Epithelial cell of proximal tubule (primary cell): ENCODE data around the gene ADGRA1. TPM values are rescaled to one million over a fixed set of nuclear protein-coding genes. Genes with fewer than 3 reads are reported as not detected.

Experiments used
- DNase-seq: peaks from one replicate; pipeline ENCODE4 v3.0.0-alpha.2; 2011; ENCODE audit warnings: low read depth
- H3K4me3 ChIP-seq: 2 replicates; pipeline ENCODE4 v1.5.1; 2011; ENCODE audit warnings: low read depth, mild to moderate bottlenecking, low read length
- CTCF ChIP-seq: conservative IDR thresholded peaks from 2 replicates; pipeline ENCODE4 v1.5.1; 2012; ENCODE audit warnings: low read depth, mild to moderate bottlenecking, low read length
- total RNA-seq: library from RNA; depleted of rRNA; stranded (reverse); fragments of >200 nt; gene quantifications from 2 replicates; pipeline ENCODE4 v1.2.3, GENCODE V29; 2015

ADGRA1 gene
- total RNA-seq, 1 donor from 2014 or later = not detected

DNA sequence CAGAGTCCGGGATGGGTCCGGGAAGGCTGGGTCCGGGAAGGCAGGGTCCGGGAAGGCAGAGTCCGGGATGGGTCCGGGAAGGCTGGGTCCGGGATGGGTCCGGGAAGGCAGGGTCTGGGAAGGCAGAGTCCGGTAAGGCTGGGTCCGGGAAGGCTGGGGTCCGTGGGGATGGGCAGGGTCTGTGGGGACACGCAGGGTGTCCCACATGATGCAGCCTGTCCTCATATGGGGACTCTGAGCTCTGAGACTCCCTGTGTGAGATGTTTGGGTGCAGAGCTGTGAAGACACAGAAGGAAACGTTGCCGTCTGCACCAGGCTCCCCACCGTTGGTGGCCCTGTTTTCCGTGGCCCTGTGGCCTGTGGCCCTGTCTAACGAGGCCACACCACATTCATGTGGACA lies 45.7 kb upstream of the ADGRA1 start:
- no peak for TF ChIP-seq CTCF
- DNase-seq = no peak
- no peak overlapping the region for H3K4me3 ChIP-seq

DNA sequence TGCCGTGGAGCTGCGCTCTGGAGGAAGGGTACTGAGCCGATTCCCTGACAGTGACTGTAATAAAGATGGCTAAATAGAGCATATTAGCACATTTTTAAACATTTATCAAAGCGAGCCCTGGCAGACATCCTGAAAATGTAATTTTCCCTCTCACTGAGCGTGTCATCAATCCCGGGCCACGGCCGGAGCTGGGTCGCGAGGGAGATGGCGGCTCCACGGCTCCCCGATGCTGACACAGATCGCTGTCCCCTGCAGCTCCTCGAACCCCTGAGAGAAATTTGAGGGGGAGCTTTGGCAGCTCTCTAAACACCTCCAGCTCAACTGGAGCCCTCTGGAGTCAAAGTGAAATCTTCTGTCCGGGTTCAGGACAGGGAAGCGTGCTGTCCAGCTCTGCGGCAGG lies 44.9 kb upstream of the ADGRA1 start:
- H3K4me3 ChIP-seq = no peak overlapping the region
- TF ChIP-seq CTCF = no peak
- DNase-seq = no peak

GRCh38 chr10:133043541-133044225 lies 44.0 kb upstream of the ADGRA1 start:
- no peak overlapping the region for H3K4me3 ChIP-seq
- no peak for TF ChIP-seq CTCF
- DNase-seq = no peak

DNA sequence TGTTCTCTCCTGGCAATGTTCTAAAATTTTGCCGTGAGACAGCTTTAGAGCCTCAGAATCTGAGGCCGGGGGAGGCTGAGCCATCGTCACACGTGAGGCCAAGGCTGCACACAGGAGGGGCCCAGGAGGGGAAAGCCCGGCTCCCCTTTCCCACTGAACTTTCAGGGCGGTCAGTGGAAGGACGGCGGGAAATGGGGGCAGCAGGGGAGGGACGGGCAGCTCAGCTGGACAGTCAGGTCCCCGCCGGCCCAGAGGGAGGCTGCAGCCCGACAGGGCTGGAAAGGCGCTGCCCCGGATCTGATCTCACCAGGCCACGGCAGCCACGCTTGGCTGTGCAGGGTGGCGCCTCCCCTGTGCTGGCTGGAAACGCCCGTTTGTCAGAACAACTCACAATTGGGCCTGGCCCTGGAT lies 43.3 kb upstream of the ADGRA1 start:
- DNase-seq = no peak
- H3K4me3 ChIP-seq = no peak overlapping the region
- no peak for TF ChIP-seq CTCF

DNA sequence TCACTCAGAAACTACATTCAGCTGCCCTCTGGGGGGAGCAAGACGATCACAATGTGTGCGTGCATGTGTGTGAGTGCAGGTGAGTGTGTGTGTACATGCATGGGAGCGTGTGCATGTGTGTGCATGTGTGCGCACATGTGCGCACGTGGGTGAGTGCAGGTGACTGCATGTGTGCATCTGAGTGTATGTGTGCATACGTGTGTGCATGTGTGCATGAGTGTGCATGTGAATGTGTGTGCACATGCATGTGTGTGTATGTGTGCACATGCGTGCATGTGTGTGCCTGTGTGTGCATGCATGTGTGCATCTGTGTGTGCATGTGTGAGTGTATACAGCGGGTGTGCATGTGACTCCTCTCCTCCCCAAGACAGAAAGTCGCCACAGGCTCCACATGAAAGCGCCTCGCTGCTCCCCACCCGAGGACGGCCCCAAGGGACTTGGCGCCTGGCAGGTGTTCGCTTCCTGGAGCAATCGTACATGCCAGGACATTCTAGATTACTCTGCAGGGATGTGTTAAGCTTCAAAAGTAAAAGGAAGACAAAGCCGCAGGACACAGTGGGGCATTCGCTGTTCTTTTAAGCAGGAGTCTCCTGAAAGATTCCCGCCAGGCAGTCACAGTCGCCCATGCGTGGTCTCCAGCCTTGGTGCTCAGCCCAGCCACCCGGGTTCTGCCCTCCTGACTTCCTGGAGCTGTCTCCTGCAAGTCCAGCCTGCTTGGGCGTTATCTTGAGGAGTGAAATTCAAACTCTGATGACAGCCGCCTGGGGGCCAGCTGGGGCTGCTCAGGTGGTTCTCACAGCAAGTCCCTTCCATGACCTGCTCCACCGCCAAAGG lies 42.0 kb upstream of the ADGRA1 start:
- TF ChIP-seq CTCF = no peak
- H3K4me3 ChIP-seq = no peak overlapping the region
- DNase-seq = no peak

DNA sequence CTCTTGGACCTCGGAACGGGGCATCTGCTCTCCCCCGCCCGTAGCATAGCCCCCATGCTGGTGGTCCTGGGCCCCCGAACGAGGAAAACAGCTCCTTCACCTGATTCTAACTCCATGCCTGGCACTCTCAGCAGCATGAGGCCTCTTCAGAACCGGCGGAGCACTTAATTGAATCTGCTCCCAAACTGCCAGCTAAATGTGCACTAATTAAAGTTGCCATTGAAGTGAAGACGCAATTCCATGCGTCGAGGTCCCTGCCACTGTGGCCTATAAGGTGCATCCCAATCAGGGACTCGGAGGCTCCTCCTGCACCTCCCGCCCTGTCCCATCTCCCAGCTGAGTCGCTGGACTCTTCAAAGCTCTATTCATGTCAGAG lies 41.3 kb upstream of the ADGRA1 start:
- H3K4me3 ChIP-seq = no peak overlapping the region
- no peak for DNase-seq
- no peak for TF ChIP-seq CTCF
